22Rv1 (cell line): ENCODE data around the gene GPR137C.

Source experiments
- H3K27ac ChIP-seq: fragments of 450-650 bp; 2 replicates; pipeline ENCODE4 v1.5.1; 2017
- ZFX ChIP-seq: fragments of 450-650 bp; IDR thresholded peaks from 2 replicates; pipeline ENCODE4 v1.6.1; 2017; ENCODE audit warnings: antibody characterized with exemption, borderline replicate concordance
- TF ChIP-seq, protein P1 (sequence below): fragments of 450-650 bp; IDR thresholded peaks from 2 replicates; pipeline ENCODE4 v1.5.1; 2017; ENCODE audit warnings: mild to moderate bottlenecking

The GPR137C gene

DNA sequence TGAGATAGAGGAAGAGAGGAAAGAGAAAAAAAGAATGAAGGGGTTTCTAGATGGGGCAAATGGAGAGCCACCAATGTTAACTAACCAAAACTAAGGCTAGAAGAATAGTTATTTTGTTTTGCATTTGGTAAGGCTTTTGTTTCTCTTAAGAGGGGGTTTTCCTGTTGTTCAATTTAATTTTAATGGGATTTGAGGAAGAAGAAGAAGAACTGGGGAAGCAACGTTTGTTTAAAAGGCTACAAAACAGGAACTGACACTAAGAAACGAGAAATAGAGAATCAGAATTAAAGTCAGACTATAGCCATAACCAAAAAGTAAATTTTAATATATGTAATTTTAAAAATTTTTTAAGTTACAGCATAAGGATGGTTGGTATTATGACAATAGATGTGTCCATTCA, 14.0 kb upstream of the GPR137C start:
- TF ChIP-seq, protein P1, sequence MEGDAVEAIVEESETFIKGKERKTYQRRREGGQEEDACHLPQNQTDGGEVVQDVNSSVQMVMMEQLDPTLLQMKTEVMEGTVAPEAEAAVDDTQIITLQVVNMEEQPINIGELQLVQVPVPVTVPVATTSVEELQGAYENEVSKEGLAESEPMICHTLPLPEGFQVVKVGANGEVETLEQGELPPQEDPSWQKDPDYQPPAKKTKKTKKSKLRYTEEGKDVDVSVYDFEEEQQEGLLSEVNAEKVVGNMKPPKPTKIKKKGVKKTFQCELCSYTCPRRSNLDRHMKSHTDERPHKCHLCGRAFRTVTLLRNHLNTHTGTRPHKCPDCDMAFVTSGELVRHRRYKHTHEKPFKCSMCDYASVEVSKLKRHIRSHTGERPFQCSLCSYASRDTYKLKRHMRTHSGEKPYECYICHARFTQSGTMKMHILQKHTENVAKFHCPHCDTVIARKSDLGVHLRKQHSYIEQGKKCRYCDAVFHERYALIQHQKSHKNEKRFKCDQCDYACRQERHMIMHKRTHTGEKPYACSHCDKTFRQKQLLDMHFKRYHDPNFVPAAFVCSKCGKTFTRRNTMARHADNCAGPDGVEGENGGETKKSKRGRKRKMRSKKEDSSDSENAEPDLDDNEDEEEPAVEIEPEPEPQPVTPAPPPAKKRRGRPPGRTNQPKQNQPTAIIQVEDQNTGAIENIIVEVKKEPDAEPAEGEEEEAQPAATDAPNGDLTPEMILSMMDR: no peak
- no peak for TF ChIP-seq ZFX
- H3K27ac ChIP-seq: no peak overlapping the region

DNA sequence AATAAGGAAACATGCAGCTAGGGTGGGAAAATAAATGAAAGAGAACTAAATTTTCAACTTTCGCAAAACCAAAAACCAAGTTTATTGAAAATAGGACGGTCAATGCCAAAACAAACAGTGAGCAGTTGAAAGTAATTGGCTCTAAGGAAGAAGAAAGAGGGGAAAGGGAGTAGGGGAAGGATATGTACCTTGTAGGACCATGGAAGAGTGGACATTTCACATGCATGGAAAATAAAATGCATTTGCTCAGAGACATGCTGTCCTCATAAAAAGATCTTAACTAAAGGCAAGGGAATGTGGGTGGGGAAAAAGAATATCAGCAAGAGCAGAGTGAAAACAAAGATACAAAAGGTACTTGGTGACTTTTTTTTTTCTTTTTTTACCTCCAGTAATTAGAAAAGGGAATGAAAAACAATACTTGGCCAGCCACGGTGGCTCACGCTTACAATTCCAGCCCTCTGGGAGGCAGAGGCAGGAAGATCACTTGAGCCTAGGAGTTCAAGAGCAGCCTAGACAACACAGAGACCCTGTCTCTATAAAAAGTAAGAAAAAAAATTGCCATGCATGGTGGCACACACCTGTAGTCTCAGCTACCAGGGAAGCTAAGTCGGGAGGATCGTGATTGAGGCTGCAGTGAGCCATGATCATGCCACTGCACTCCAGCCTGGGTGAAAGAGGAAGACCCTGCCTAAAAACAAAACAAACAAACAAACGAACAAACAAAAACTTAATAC, 6.9 kb upstream of the GPR137C start:
- H3K27ac ChIP-seq: peak overlapping the region; percentile 94
- no peak for TF ChIP-seq ZFX
- TF ChIP-seq, protein P1: no peak

- TF ChIP-seq, protein P1: no peak
- H3K27ac ChIP-seq: peak overlapping the region; percentile 94
These were observed 6.3 kb upstream of the GPR137C start for GRCh38 chr14:52546318-52546670.

GRCh38 chr14:52547027-52547426, 5.6 kb upstream of the GPR137C start:
- no peak for TF ChIP-seq ZFX
- TF ChIP-seq, protein P1: no peak
- H3K27ac ChIP-seq: peak overlapping the region; percentile 94

DNA sequence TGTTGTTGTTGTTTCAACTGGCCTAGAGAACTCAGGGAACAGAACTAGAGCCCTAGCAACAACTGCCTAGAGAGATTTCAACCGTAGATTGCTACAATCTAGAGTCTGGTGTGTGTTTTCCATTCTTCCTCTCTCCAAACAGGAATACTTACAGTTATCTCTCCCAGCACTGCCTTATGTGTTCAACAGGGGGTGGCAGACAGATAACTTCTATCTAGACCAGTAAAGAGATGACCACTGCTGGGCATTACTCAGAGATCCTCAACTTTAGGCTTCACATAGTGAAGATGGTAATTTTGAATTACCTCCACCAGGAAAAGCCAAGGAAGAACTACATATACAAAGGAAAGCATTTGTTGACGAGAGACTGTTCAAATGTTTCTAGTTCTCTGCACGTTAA, 5.1 kb upstream of the GPR137C start:
- H3K27ac ChIP-seq: peak overlapping the region; percentile 94
- TF ChIP-seq ZFX: no peak
- TF ChIP-seq, protein P1: no peak

DNA sequence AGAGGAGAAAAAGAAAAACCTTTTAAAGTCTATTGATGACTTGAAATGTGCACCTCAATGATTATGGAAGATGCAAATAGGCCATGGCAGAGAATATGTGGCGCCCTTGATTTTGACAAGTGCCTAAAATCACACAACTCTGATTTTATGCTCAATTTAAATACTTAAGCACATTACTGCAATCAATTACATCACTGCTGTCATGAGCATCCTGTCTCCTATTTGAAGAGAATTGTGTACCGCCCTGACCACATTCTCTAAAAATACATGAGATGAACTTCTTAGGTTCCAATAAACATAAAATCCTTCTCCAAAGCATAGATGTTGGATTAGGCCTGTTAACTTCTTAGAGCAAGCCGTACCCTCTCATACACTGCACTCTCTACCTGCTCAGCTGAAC, 2.0 kb upstream of the GPR137C start:
- H3K27ac ChIP-seq: peak overlapping the region; percentile 92
- no peak for TF ChIP-seq ZFX
- TF ChIP-seq, protein P1: no peak

DNA sequence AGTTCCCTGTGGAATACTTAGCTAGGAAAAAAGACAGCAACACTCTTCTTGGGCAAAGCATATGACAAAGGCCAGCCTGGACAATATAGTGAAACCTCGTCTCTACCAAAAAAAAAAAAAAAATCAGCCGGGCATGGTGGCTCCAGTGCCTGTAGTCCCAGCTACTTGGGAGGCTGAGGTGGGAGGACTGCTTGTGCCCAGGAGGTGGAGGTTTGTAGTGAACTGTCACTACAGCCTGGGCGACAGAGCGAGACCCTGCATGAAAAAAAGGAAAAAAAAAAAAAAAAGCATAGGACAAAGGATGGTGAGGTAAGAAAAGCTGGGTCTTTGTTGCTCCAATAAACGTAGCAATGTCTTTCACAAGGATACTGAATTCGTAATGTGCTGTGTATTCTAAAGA, 1.4 kb upstream of the GPR137C start:
- no peak for TF ChIP-seq ZFX
- TF ChIP-seq, protein P1: no peak
- H3K27ac ChIP-seq: peak overlapping the region; percentile 92
